PC-9 (cell line): ENCODE data around the gene ADH1C.

Source experiments
- EZH2 ChIP-seq: fragments of 200-600 bp; sonication (generic); IDR thresholded peaks from 2 replicates; pipeline ENCODE4 v1.8.0; 2017; ENCODE audit warnings: antibody characterized with exemption, low read depth
- TF ChIP-seq, protein P1 (sequence below): fragments of 200-600 bp; sonication (generic); conservative IDR thresholded peaks from 2 replicates; pipeline ENCODE4 v1.6.1; 2017; ENCODE audit warnings: mixed run types, antibody characterized with exemption, mild to moderate bottlenecking, moderate library complexity

DNA sequence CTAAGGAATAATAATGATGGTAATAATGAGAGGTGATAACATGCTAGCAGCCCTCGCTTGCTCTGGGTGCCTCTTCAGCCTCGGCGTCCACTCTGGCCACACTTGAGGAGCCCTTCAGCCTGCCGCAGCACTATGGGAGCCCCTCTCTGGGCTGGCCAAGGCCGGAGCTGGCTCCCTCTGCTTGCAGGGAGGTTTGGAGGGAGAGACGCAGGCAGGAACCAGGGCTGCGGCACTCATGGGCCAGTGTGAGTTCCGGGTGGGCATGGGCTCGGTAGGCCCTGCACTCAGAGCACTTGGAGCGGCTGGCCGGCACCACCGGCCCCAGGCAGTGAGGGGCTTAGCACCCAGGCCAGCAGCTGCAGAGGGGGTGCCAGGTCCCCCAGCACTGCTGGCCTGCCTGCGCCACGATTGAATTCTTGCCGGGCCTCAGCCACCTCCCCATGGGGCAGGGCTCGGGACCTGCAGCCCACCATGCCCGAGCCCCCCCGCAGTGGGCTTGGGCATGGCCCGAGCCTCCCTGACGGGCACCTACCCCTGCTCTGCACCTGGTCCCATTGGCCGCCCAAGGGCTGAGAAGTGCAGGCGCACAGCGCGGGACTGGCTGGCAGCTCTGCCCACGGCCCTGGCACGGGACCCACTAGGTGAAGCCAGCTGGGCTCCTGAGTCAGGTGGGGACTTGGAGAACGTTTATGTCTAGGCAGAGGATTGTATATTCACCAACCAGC lies 7.1 kb upstream of the ADH1C start:
- TF ChIP-seq, protein P1, sequence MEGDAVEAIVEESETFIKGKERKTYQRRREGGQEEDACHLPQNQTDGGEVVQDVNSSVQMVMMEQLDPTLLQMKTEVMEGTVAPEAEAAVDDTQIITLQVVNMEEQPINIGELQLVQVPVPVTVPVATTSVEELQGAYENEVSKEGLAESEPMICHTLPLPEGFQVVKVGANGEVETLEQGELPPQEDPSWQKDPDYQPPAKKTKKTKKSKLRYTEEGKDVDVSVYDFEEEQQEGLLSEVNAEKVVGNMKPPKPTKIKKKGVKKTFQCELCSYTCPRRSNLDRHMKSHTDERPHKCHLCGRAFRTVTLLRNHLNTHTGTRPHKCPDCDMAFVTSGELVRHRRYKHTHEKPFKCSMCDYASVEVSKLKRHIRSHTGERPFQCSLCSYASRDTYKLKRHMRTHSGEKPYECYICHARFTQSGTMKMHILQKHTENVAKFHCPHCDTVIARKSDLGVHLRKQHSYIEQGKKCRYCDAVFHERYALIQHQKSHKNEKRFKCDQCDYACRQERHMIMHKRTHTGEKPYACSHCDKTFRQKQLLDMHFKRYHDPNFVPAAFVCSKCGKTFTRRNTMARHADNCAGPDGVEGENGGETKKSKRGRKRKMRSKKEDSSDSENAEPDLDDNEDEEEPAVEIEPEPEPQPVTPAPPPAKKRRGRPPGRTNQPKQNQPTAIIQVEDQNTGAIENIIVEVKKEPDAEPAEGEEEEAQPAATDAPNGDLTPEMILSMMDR = no peak
- no peak for TF ChIP-seq EZH2
